GM18505 (cell line): ENCODE measurements around the gene TSPAN31.

ENCODE experiments used
- ATAC-seq: cut with Tn5 transposase; IDR thresholded peaks from one replicate; pipeline ENCODE4 v1.9.1; 2021; ENCODE audit not compliant: unreplicated experiment
- POLR2A ChIP-seq: IDR thresholded peaks from 4 replicates; pipeline ENCODE4 v1.6.1; 2011; ENCODE audit warnings: borderline replicate concordance; ENCODE audit not compliant: insufficient read depth, insufficient read length; ENCODE audit errors: extremely low read depth

TSPAN31 gene

GRCh38 chr12:57757771-57758170, 12.9 kb downstream of the TSPAN31 start:
- TF ChIP-seq POLR2A = no peak
- no peak for ATAC-seq

- no peak for ATAC-seq
Observed at GRCh38 chr12:57758552-57759359, 13.9 kb downstream of the TSPAN31 start.

GRCh38 chr12:57759360-57759980, 14.6 kb downstream of the TSPAN31 start:
- TF ChIP-seq POLR2A = no peak
- no peak for ATAC-seq

More at GRCh38 chr12:57758552-57759359, 13.9 kb downstream of the TSPAN31 start:
- no peak for TF ChIP-seq POLR2A

DNA sequence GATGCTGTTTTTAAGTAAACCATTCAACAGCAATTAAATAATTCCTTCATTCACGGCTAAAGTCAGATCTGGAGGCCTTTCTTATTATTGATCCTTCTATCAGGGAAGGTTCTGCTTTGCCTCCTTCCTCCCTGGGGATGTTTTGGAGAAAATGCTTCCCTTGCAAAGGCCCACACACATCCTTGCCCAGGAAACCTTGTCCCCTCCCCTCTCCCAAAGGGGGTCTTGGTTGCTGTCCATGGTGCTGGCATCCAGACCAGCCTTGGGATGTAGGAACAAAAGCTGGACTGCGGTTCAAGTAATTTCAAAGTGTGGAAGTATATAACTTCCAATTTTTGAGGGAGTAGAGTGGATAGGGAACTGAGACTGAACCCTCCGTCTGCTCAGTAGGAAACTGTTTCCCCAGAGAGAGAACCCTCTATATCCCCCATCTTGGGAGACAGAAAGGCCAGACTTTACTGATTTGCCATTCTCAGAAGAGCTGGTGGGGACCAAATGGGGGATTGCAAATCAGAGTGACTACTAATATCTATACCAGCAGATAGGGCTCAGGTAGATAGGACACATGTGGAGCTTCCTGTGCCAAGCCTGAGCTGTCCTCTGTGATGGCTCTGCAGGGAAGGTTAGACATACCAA, 15.6 kb downstream of the TSPAN31 start:
- TF ChIP-seq POLR2A = no peak
- no peak for ATAC-seq

- ATAC-seq = no peak
- TF ChIP-seq POLR2A = no peak
Observed at GRCh38 chr12:57761391-57761998, 16.7 kb downstream of the TSPAN31 start.

- no peak for TF ChIP-seq POLR2A
- ATAC-seq = no peak
Observed at GRCh38 chr12:57762463-57762862, 17.6 kb downstream of the TSPAN31 start.

DNA sequence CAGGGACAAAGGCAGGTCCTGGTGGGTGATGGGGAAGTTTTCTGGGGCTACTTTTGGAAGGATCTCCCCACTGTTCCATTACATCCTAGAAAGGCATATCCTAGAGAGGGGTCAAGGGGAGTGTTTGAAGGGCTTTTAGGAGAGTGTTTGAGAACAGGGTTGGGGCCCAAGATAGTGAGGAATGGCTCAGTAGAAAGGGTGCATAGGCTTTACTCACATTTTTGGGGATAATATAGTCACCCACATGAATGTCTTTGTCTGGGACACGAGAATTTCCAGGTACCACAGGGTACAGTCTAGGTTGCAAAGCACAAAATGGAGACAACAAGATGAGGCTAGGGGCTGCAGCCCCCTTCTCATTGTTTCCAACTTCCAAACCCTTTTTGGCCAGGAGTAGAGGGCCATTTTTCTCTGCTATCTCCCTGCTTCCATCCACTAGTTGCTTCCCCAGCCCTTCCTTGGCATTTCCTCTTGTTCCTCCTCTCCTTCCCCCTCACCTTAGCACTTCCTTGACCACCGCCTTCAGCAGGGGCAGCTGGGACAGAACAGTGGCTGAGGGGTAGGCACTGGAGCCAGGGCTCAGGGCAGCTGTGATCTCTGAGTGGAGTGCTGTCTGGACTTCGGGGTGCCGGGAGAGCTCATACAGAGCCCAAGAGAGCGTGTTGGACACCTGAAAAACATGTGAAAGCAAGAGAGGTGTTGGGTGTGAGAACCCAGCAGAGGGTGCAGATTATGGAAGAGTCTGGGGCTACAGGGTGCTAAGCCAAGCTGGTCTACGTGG, 19.2 kb downstream of the TSPAN31 start:
- ATAC-seq = no peak
- no peak for TF ChIP-seq POLR2A

DNA sequence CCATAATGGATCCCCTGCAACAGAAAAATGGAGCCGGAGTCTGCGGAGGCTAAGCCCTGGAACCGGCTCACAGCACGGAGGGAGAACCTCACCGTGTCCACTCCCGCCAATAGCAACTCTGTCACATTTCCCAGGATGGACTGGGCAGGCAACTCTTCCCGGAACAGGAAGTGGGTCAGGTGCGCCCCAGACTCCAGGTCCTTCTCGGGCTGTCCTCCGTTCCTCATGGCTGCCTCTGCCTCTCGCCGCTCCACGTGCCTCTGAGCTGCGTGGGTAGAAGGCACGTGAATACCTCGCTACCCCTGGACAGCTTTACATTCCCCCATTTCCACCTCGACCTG, 19.8 kb downstream of the TSPAN31 start:
- ATAC-seq = no peak
- TF ChIP-seq POLR2A = no peak

GRCh38 chr12:57765003-57765697, 20.3 kb downstream of the TSPAN31 start:
- ATAC-seq = no peak
- no peak for TF ChIP-seq POLR2A

DNA sequence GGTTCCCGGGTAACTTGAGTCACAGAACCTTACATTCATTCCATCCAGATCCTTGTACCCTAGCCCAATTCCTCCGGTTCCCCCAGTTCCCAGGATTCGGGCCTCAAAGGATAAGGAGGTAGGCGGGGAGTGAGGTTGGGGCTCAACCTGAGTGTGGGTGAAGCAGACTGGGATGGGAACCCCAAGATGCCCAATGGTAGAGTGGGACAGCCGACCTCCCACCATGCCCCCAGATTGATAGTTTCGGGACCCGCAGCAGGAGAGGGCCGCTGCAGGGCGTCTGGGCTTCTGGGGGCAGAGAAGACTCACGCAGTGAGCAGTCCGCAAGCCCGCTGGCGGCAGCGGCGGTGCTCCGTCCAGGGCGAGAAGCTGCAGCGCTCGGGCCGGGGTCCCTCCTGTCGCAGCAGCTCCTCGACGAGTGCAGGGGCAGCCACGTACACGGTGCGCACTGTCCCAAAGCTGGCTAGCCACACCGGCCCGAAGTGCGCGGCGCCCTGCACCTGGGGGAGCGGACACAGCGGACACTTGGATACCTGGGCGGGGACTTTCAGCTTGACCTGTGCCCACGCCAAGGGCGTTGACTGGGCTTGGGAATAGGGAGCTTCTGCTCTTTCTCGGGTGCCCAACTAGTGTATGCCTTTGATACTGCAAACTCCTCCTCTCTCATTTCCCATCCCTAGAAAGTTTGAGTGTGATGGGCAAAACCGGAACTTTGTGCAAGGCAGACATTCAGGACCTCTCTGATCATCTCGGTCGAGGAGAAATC, 21.0 kb downstream of the TSPAN31 start:
- no peak for TF ChIP-seq POLR2A

DNA sequence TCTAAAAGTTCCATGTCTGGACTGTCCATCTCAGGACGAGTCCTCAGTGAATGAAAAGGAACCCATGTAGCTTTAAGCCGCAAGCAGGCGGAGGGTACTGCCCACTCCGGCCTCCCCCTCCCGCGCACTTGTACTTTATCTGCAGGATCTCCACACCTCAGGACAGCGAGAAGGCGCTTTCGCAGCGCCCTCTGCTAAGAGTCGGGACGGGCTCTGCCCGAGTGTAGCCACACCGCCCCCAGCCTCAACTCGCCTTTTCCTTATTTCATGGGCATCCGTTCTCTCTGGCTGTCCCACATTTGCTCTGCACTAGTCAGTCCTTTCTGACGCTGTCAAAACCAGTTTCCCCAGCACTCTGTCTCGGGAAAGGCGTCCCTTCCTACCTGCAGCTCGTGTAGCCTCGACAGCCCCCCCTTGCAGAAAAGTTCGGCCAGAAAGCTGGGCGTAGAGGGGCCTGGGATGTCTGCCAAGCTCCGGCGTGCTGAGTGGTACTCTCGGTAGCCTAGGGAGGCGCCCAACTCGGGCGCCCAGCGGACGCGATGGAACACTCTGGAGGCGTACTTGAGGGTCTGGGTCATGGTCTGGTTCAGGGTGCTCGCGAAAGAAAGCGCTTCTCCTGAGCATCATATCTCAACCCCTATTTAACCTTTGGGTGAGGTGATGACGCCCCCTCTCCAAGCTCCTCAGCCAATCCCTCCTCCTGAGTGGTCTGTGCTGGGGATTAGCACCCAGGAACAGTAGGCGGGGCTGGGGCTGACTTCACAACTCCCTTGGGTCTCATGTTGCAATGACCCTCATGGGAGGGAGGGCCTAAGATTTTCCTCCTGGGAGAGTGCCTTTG, 21.8 kb downstream of the TSPAN31 start, which contains the start of gene CYP27B1:
Gene CYP27B1 (minus strand): TSS at position 615 of the 841 bp plus-strand sequence. CDS start 37 bp downstream, at position 578.
- no peak for ATAC-seq
- no peak for TF ChIP-seq POLR2A

More for the DNA sequence above, 21.0 kb downstream of the TSPAN31 start:
- no peak for ATAC-seq

GRCh38 chr12:57767305-57767698, 22.5 kb downstream of the TSPAN31 start:
- ATAC-seq = no peak
- no peak for TF ChIP-seq POLR2A
